ENCODE measurements around the gene HOXC11.

DNA sequence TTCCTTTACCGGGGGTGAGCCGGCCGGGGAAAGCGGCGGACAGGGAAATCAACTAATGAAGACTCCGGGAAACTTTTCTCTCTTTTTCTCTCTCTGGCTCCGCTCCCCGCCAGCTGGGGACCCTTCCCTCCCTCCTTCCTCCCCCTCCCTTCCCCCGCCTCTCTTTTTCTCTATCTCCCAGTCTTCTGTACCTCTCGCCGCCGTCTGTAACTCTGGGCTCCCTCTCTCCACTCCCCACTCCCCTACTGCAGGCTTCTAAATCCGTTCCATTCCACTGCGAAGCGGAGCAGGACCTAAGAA lies 6.9 kb upstream of the HOXC11 start:
- TF ChIP-seq POLR2A (IDR thresholded peaks at IDR 0.05; ENCODE audit: low read length) (no peak), GATA1 (IDR thresholded peaks at IDR 0.05; ENCODE audit: low read depth, low read length) (no peak)

Measured in erythroblast (primary cell).